HG03460 (cell line): ENCODE results near the gene CNP.

Experiments
- ATAC-seq: cut with Tn5 transposase; IDR thresholded peaks from one replicate; pipeline ENCODE4 v1.9.1; 2021; ENCODE audit not compliant: unreplicated experiment

The CNP gene

GRCh38 chr17:42026857-42027589 lies 60.4 kb downstream of the CNP start:
- no peak for ATAC-seq
